HG03439 (cell line): Measurements from ENCODE around the gene C1QTNF6.
"Not testable (repeated sequence)": the region's sequence is repeated elsewhere in the genome, so short reads cannot be mapped to it uniquely, and the experiment has no call there.

Experiments used
- ATAC-seq: cut with Tn5 transposase; IDR thresholded peaks from one replicate; pipeline ENCODE4 v1.9.1; 2021; ENCODE audit warnings: mild to moderate bottlenecking, moderate library complexity; ENCODE audit not compliant: unreplicated experiment

The C1QTNF6 gene

DNA sequence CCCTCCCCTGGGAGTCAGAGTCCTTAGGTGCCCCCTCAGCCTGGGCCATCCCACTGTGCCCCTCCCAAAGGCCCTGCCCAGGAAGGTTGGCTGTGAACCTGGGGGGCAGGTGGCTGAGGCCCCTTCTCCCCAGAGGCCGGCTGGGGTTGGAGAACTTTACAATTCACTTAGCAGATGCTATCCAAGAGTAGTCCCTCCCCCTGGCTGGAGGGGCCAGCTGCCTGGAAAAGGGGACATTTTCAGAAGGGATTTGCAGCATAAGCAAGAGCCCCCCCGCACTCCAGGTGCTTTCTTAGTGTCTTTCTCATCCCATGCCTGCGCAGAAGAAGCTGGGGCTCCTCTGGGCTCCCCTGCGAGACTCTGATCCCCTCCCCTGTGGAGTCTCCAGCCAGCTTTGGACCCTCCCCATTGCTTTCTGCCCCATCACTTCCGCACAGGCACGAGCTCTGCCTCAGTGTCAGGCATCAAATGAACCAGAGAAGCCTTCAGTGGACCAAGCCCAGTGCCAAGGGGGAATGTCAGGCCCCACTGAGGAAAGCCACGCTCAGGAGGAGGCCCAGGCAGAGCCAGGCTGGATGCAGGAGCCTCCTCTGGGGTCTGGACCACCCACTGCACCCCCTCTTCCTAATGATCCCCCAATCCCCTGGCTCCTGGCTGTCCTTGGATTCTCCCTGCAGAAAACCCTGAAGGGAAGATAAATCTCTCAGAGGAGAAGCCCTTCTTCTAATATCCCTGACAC, 20.5 kb upstream of the C1QTNF6 start:
- ATAC-seq = no peak

DNA sequence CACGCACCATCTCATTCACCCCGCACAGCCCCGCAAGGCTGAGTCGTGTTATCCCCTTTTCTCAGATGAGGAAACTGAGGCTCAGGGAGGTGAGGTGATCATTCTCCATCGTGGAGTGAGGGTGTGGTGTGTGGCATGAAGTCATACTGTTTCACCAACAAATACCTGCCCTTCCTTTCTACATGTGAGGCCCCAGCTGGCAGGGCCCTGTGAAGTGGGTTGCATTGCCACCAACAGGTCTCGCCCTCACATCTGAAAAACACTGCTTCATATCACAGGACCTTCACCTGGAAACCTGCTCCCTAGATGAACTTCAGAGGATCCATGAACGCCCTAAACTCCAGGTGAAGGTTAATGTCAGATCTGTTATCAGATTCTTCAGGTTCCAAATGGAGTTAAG, 19.9 kb upstream of the C1QTNF6 start:
- ATAC-seq = no peak

DNA sequence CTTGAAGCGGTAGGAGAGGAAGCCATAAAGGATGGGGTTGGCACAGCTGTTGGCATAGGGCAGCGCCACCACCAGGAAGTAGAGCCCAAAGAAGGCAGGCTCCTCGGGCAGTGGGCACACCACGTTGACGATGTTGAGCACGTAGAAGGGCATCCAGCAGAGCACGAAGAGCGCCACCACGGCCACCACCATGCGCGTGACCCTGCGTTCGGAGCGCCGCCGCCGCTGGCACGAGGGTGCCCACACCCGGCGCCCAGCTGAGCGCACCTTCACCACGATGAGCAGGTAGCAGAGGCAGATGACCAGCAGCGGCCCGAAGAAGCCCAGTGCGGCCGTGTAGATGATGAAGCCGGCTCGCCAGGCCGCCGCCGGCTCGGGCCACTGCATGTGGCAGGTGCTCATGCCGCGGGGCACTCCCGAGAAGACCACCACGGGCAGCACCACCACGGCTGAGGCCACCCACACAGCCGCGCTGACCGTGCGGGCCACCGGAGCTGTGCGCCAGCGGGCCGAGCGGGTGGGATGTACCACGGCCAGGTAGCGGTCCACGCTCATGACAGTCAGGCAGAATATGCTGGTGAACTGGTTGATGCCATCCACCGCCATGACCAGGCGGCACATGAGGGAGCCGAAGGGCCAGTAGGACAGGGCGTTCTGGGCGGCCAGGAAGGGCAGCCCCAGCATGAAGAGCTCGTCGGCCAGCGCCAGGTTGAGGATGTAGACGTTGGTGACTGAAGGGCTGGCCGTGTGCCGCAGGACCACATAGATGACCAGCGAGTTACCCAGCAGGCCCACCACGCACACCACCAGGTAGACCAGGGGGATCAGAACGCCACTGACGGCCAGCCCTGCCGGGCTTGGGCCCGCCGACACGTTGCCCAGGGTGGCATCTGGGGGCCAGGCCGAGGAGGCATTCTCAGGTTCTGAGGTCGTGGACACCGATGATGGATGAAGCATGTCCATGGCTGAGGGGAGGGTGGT, 19.1 kb upstream of the C1QTNF6 start:
- no peak for ATAC-seq

DNA sequence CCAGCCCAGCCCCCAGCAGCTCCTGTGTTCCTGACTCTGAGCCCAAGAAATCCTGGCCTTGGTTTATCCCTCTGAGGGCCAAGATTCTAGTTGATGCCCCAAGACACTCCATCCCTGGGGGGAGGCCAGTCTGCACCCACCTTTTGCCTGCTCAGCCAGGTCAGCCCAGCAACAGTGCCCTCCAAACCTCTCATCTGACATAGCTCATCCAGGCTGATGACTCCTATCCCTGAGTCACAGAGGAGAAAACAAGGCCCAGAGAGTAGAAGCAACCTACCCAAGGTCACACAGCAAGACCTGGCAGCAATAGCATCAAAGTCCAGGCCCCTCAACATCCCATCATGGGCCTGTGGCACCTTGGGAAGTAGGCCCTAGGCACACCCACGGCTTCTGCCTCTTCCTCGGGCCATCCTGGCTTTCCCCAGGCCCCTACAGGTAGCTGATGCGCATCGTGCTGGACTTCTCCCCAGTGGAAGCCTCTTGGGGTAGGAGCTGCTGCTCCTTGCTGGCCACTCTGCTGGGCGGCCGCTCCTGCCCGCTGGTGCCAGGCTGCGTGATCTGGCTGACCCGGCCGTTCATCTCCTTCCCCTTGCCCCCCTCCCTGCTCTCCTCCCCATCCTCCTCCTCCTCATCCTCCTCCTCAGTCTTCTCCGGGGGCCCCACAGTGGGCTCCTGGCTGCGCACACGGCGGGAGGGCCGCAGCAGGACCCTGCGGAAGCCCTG, 18.2 kb upstream of the C1QTNF6 start:
- ATAC-seq = no peak

DNA sequence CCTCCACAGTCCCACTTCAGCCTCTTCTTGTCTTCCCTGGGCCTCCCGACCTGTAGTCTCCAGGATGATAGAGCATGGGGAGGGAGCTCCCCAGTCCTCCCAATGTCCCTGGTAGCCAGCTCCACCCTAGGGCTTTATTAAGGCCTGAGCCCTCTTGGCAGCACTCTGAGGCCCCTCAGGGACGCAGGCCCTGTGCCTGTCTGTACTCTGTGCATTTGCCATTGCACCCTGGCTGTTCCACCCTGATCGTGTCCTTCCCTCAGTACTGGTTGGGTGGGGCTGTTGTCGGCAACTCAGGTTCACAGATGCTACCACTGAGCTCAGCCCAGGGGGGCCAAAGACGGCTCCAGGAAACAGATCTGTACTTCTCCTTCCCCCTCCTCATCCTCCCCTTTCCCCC, 17.0 kb upstream of the C1QTNF6 start:
- no peak for ATAC-seq

DNA sequence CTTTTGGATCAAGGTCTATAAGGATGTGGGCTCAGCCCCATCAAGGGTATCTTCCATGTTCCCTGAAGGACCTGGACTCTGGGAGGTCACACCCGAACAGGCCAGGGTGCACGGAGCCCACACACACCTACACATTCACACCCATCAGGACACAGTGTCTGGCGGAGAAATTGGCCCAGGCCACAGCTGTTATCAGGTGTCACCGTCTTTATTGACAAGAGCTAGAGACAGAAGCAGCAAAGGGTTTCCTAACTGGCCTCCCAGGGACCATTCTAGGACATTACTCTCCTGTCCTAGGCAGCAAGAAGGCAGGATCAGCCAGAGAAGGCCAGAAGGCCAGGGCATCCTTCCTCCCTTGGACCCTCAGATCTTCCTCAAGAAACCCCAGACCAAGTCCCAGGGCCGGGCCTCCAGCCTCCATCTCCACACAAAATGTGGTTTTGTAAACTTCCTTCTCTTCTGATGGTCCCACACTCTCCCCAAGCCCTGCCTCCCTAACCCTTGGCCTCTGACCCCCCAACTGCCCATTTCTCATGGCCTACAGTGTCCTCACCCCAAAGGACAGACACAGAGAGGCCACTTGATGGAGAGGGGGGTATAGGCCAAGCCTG, 16.1 kb upstream of the C1QTNF6 start:
- ATAC-seq = no peak

DNA sequence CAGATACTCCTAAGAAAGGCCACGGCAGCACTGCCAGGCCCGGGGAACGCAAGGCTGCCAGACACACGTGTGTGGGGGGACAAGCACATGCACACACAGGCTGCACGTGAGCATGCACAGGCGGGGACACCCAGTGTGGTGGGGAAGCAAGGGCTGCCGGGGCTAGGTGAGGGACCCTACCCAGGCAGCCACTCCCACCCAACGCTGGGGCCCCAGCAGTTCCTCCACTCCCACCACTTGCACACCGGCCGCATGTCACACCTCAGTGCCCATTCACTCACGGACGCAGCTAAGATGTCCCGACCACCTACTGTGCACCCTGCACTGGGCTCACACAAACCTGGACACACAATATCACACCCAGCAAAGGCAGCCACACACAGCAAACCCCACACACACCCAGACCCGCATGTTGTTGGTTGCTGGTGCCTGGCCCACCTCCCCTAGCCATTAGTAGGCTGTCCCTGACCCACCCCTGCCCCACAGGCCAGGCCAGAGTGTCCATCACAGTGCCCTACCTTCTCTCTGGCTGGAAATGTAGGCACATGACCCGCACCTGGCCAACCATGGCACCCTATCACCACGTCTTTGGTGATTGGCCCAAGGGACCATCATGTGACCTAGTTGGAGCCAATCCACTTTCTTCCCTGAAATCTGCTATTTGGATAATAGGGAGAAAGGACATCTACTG, 15.5 kb upstream of the C1QTNF6 start:
- ATAC-seq = no peak

DNA sequence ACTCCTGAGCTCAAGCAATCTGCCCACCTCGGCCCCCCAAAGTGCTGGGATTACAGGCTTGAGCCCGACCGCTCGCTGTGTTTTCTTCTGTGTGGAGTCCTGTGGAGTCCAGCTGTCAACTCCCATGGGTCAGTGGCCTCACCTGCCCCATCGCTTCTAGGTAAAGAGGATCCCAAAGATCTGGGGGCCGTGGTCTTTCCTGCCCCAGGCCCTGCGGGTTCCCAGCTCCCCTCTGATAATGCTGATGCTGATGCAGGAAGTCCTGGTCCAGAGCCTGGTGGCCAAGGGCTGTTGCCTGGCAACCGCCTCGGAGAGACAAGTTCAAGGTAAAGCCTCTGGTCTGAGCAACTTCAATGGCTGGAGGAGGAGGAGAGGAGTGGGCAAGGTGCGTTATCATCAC, 14.7 kb upstream of the C1QTNF6 start:
- ATAC-seq = no peak

DNA sequence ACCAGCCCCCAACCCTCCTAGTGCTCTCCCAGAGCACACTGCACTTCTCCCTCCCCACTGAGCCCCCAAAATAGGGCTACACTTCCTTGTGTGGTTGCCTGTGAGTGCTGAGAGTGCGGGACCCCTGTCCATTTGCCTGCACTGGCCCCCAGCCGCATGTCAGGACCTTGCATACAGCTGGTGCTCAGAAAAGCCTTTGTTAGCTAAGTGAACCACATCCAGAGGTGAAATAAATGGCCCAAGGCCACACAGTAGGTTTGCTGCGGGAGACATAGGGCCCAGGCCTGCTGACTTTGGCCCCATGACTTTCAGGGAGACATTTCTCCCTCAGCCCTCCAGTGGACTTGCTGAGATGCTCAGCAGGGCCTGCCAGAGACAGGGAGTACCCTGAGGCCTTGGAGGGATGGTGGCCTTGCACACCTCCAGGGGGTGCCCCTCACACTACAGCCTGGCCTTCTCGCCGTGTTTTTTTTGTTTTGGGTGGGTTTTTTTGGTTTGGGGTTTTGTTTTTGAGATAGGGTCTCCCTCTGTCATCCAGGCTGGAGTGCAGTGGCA, 14.0 kb upstream of the C1QTNF6 start:
- ATAC-seq = no peak

DNA sequence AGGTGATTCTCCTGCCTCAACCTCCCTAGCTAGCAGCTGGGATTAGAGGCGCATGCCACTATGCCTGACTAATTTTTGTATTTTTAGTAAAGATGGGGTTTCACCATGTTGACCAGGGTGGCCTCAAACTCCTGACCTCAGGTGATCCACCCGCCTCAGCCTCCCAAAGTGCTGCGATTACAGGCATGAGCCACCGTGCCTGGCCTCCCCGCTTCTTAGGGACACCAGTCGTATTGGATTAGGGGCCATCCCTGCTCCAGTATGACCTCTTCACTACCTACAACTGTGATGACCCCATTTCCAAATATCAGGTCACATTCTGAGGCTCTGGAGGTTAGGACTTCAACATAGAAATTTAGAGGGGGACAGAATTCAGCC, 13.4 kb upstream of the C1QTNF6 start:
- not testable (repeated sequence) for ATAC-seq

DNA sequence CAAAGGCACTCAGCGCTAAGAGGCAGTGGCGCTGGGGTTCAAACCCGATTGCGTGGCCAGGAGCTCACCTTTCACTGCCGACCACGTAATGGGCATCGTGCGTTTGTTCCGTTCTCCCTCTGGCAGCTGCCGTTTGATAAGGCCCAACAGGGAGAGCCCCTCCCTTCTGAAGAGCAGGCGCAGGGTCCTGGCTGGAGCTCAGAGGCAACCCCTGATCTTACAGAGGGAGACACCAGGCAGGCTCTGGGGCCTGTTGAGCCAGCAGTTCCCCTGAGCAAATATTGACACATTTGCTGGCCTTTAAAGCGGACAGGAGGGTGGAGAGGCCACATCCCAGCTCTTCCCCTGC, 11.7 kb upstream of the C1QTNF6 start:
- no peak for ATAC-seq

DNA sequence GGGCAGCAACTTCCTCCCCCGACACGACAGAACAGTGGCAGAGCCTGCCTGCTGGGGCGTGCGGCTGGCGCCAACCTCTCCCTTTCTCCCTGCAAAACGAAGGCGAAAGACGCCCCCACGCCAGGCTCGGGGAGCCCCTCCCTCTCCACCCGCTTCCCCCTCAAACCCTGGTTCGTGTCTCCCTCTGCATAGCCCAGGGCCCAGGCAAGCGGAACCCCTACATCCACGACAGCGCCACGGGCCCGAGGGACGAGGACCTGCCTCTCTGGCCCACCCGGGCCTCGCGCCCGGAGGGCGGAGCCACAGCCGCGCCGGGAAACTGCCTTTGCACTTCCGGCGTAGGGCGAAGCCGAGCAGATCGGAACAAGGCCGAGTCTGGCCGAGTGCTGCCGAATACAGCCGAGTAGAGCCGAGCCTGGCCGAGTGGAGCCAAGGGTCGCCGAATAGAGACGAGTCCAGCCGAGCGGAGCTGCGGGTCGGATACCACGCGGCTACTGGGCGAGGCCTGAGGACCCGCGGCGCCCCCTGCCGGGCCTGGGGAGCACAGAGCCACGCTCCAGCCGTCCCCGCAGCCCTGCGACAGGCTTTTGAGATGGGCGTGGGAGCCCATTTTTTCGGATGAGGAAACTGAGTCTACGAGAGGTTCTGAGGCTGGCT, 11.2 kb upstream of the C1QTNF6 start:
- ATAC-seq = peak; percentile 90

DNA sequence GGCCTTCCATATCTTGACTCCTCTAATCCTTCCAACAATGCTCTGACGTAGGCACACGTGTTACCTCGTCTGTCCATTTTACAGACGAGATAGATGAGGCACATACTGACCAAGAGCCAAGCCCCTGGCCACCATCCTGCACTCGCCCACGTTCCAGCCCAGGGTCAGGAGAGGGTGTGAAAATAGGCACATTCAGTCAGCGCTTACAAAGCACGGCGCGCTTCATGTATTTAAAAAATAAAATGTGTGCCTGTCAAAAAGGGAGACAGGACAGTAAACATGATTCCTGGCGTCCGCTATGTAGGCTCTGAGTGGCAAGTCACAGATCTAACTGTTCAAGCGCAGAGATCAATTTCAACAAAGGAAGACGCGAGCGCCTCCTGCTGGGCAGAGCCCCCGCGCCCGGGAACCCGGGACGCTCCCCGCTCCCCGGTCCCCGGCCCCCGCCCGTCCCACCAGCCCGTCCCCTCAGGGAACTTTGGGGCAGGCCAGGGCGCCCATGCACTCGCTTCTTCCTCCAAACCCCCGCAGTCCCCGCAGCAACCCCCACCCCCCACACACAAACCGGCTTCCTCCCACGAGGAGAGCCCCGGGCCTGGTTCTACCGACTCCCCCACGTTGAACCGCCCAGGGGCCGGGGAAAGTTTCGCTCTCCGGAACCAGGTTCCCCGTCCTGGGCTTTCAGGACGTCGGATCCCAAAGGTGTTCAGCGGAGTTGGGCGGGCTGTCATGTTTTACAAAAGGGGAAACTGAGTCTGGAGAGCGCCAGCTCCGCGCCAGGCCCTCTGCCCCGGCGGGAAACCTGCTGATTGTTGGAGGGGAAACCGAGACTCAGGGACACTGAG, 10.4 kb upstream of the C1QTNF6 start:
- no peak for ATAC-seq

DNA sequence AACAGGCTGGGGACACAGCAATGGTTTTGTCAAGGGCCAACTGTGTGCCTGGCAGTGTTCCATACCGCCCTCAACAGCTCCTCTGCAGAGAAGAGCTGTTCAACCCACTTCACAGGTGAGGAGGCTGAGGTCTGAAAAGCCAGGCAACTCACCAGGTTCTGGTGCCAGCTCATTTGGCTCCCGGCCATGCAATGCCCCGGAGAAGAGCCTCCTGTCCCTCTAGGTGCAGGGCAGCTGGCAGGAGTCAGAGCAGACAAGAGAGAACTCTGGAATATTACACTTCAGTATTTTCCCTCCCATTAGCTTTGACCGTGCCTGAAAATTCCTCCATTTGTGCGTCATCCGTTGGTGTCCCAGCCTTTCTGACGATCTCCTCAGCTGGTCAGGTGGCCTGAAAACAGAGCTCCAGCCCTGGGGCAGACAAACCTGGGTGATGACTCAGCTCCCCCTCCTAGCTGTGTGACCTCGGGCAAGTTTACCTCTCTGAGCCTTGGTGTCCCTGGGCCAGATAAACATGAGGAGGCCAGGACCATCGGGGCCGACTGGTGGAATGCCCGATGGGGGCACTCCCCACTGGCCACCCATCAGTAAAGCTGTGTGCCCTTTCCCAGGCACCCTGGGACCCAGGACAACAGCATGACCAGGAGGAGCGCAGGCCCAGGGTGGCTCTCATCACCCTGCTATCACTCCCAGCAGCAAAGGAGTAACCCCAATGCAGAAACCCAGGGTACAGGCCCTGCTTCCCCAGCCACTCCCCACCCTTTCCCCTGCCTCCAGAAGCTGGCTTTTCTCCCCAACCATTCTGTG, 9.6 kb upstream of the C1QTNF6 start:
- no peak for ATAC-seq

DNA sequence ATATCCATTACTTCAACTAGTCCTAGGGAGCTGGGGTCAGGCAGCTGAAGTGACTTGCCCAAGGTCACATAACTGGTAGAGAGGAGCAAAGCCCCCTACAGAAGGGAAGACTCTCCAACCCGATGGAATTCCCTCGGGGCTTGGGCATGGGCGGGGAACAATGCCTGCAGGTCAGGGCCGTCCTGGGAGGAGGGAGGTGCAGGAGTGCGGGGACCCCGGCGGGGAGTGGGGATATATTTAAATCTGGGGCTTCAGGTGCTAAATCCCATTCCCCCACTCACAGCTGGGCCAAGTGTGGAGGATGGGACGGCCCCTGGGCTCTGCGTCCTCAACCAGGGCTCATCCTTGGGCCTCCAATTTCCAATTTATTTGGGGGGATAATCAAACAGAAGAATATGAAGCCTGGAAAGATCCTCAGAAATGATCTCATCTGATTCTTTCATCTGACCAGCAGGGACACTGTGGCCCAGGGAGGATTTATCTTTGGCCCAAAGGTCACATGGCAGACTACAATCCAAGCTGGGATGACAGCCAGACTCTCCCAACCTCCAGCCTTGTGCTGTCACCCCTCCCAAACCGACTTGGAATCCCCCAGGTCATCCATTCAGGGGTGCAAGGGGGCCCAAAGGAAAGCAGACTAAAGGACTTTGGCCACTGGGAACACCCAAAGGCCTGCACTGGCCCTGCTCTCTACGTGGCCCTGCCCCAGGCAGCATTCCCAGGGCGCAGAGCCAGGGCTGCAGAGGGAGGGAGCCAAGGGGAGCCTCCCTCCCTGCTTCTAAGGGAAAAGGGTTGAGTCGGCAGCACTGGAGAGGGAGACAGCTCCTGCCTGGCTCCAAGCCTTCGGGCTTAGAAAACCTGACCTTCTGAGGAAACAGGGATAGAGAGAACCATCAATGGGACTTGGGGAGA, 8.7 kb upstream of the C1QTNF6 start:
- ATAC-seq = no peak

DNA sequence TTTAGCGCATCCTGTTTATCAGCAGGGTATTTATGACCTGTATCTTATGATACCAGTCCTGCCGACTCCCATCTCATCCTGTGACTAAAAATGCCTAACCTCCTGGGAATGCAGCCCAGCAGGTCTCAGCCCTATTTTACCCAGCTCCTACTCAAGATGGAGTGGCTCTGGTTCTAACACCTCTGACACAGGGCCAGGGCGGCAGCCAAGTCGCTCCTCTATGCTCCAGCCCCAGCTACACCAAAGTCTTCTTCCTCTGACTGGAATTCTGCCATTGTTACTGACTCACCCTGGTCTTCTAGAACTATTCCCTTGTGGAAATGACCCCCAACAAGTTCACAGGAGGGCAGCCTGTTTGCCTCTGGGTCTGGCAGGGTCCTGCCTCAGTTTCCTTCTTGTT, 7.9 kb upstream of the C1QTNF6 start:
- no peak for ATAC-seq

DNA sequence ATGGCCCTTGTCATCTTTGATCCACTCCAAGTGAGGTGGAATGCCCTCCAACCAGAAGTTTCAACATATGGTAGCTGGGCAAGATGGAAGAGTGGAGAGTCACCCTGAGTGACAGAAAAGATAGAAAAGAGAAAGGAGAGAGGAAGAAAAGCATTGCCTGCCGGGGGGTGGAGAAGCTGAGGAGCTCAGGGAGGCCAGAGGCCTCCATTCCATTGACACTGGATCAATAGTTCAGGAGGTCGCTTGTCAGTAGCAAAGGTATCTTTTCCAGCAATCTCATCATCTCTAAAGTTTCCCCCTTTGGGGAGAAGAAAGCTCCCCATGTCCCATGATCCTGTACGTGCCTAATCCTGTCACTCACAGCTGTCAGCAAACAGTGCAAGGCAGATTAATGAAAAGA, 6.7 kb upstream of the C1QTNF6 start:
- ATAC-seq = no peak
